GM12878 (cell line): Measurements from ENCODE around the gene BPIFA1. TPM values are rescaled to one million over a fixed set of nuclear protein-coding genes. Genes with fewer than 3 reads are reported as not detected.

Experiments
- ATAC-seq: fragments of 200-7000 bp; cut with Tn5 transposase; 3 replicates; pipeline ENCODE4 v1.9.1; 2020; ENCODE audit warnings: mild to moderate bottlenecking, moderate library complexity
- BruUV-seq: library from RNA; stranded (reverse); fragments of 400-500 nt; replicated peaks from 2 replicates; lab custom pipeline; 2021; lab: Mats Ljungman, UMichigan
- CTCF ChIA-PET: fragments of 300-600 bp; sonication (Branson Sonifier 250); formaldehyde crosslinking; extraction: SDS; loops from one replicate; lab custom pipeline; 2021; ENCODE audit warnings: inconsistent platforms; lab: Yijun Ruan, JAX
- POLR2A ChIA-PET: fragments of 350-600 bp; formaldehyde crosslinking; extraction: SDS; loops from one replicate; lab custom pipeline; 2021; ENCODE audit warnings: inconsistent platforms; lab: Charles Lee
- RAD21 ChIA-PET: fragments of 300-600 bp; sonication (Branson Sonifier 250); formaldehyde crosslinking; loops from one replicate; lab custom pipeline; 2023; ENCODE audit warnings: antibody characterized with exemption; ENCODE audit not compliant: unreplicated experiment; lab: Charles Lee
- SMC1A ChIA-PET: fragments of 300-600 bp; sonication (Branson Sonifier 250); formaldehyde crosslinking; loops from one replicate; lab custom pipeline; 2023; ENCODE audit not compliant: unreplicated experiment, uncharacterized antibody; lab: Charles Lee
- DNase-seq: peaks from one replicate; pipeline ENCODE4 v3.0.0-alpha.2; 2011; ENCODE audit warnings: low read depth, low spot score
- FAIRE-seq: peaks from 3 replicates; lab custom pipeline; 2011; peaks lifted over from hg19 to GRCh38; lab: Jason Lieb, UNC
- H2AFZ ChIP-seq: 2 replicates; pipeline ENCODE4 v1.6.0; 2011; ENCODE audit warnings: low read depth, low read length, control low read depth; ENCODE audit not compliant: control insufficient read depth
- H3K27ac ChIP-seq: 2 replicates; pipeline ENCODE4 v1.5.1; 2011; ENCODE audit warnings: control low read depth; ENCODE audit not compliant: control insufficient read depth, insufficient read depth
- H3K27me3 ChIP-seq, 2 experiments: replicated peaks in 1 of 2; 2 replicates each; pipeline versions ENCODE4 v1.6.0 to v1.6.1; 2011; ENCODE audit warnings: low read length in 1 of 2; ENCODE audit not compliant: control insufficient read depth in 2 of 2, insufficient read depth in 2 of 2
- H3K36me3 ChIP-seq, 2 experiments: 2 replicates each; pipeline ENCODE4 v1.5.1; 2011; ENCODE audit warnings: low read length in 1 of 2; ENCODE audit not compliant: control insufficient read depth in 2 of 2, insufficient read depth in 2 of 2
- H3K4me1 ChIP-seq: 2 replicates; pipeline ENCODE4 v1.6.1; 2011; ENCODE audit warnings: mild to moderate bottlenecking, low read length, moderate library complexity, mixed read lengths; ENCODE audit not compliant: control insufficient read depth, insufficient read depth
- H3K4me2 ChIP-seq: 2 replicates; pipeline ENCODE4 v1.6.0; 2011; ENCODE audit warnings: control low read depth; ENCODE audit not compliant: control insufficient read depth, insufficient read depth
- H3K4me3 ChIP-seq: fragments of 200-600 bp; sonication (generic); 2 replicates; pipeline ENCODE4 v1.5.1; 2016
- H3K79me2 ChIP-seq: 2 replicates; pipeline ENCODE4 v1.6.0; 2011; ENCODE audit warnings: low read length; ENCODE audit not compliant: control insufficient read depth, insufficient read depth
- H3K9ac ChIP-seq: 2 replicates; pipeline ENCODE4 v1.8.0; 2011; ENCODE audit warnings: low read length, control low read depth, mixed read lengths; ENCODE audit not compliant: control insufficient read depth, insufficient read depth
- H3K9me3 ChIP-seq: replicated peaks from 3 replicates; pipeline ENCODE4 v1.5.1; 2011; ENCODE audit warnings: mild to moderate bottlenecking, low read length; ENCODE audit not compliant: control insufficient read depth, insufficient read depth
- H4K20me1 ChIP-seq: 2 replicates; pipeline ENCODE4 v1.6.0; 2011; ENCODE audit not compliant: control insufficient read depth, insufficient read depth
- NRF1 ChIP-seq: conservative IDR thresholded peaks from 2 replicates; pipeline ENCODE4 v1.6.1; 2011; ENCODE audit warnings: mild to moderate bottlenecking, low read depth, low read length, improper control_type of control experiment
- RBBP5 ChIP-seq: fragments of 200-600 bp; sonication (generic); conservative IDR thresholded peaks from 2 replicates; pipeline ENCODE4 v1.6.1; 2016
- ZNF622 ChIP-seq: fragments of 450-650 bp; IDR thresholded peaks from 2 replicates; pipeline ENCODE4 v1.6.1; 2017; ENCODE audit warnings: mild to moderate bottlenecking, inconsistent platforms
- WGBS: methylation state at CpG from one replicate; pipeline ENCODE4 v1.1.6; 2016; ENCODE audit warnings: low lambda C conversion rate; ENCODE audit not compliant: insufficient replicate concordance, insufficient coverage; ENCODE audit errors: missing lambda C conversion rate; 5-methylcytosine and 5-hydroxymethylcytosine counted together
- in situ Hi-C: fragments of 300-500 bp; cut with MboI; formaldehyde crosslinking; loops from 9 replicates; pipeline ENCODE4 v1.14.3; 2018; ENCODE audit warnings: mixed read lengths
- intact Hi-C: fragments of 100-400 bp; cut with micrococcal nuclease; formaldehyde crosslinking; loops from one replicate; pipeline ENCODE4 v1.14.2; 2022; ENCODE audit not compliant: unreplicated experiment
- polyA plus RNA-seq, 11 experiments: library from polyadenylated mRNA; depleted of rRNA in 4 of 11; unstranded in 6 of 11; stranded (reverse) in 5 of 11; fragments of >200 nt; fragmentation: Nextera tagmentation in 4 of 11; fragmentation: Illumina TruSeq in 1 of 11; extraction: Ambion mirVana in 4 of 11; extraction: Trizol in 1 of 11; gene quantifications; 1 replicate in 1 of 11; 2 replicates in 10 of 11; pipeline versions ENCODE4 v1.2.1 to v1.2.3, GENCODE V29; 2011 to 2016; ENCODE audit warnings: inconsistent platforms in 2 of 11, missing spikeins in 2 of 11, low read depth in 1 of 11
- total RNA-seq, 4 experiments: library from RNA; depleted of rRNA in 3 of 4; stranded (reverse); fragments of >200 nt in 3 of 4; fragmentation: Illumina TruSeq in 1 of 4; extraction: Trizol in 1 of 4; gene quantifications; 2 replicates each; pipeline versions ENCODE4 v1.2.1 to v1.2.3, GENCODE V29; 2013 to 2021
- TF ChIP-seq, protein P1 (sequence below): IDR thresholded peaks from 2 replicates; pipeline ENCODE4 v1.6.1; 2012; ENCODE audit warnings: low read depth, low read length, improper control_type of control experiment
- TF ChIP-seq, protein P2 (sequence below): IDR thresholded peaks from 2 replicates; pipeline ENCODE4 v1.6.1; 2012; ENCODE audit warnings: low read depth, low read length, improper control_type of control experiment
- TF ChIP-seq, protein P3 (sequence below): IDR thresholded peaks from 2 replicates; pipeline ENCODE4 v1.6.1; 2012; ENCODE audit warnings: mild to moderate bottlenecking, low read depth, low read length

Gene BPIFA1
- total and polyA plus RNA-seq, 10 of the 15 experiments (the other 5 are each of a cell fraction or from before 2014, with no cell fraction given), result not detected

DNA sequence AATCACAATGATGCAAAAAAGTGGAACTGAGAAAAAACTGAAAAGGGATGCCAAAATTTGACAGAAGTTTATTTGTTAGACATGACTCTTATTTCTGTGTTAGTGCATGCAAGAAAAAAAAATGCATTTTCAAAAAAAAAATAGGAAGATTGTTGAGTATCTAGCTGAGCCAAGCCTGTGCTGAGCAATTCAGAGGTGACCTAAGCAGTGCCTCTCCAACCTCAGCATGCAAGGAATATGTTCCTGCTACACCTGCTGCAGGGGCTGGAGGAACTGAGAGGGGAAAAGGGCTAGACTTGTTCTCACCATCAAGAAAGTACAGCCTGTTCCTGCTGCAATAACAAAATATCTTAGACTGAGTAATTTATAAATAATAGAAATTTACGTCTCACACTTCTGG is 43.8 kb upstream of the BPIFA1 start:
- H3K9me3 ChIP-seq, result no peaks in the 10 kb centered on the region
- BruUV-seq, result no TSS peak
- CTCF ChIA-PET, result no interaction called here
- H3K4me2 ChIP-seq, result no peak overlapping the region
- no peak overlapping the region for H3K27ac ChIP-seq
- H3K9ac ChIP-seq, result no peak overlapping the region
- in situ Hi-C loops, result no loop called here
- SMC1A ChIA-PET, result no interaction called here
- H4K20me1 ChIP-seq, result no peaks in the 10 kb centered on the region
- intact Hi-C loops, result no loop called here
- H3K36me3 ChIP-seq, result no peaks in the 10 kb centered on the region
- no peaks in the 10 kb centered on the region for H3K79me2 ChIP-seq
- no peak for DNase-seq
- no peak for TF ChIP-seq NRF1
- TF ChIP-seq, protein P1, sequence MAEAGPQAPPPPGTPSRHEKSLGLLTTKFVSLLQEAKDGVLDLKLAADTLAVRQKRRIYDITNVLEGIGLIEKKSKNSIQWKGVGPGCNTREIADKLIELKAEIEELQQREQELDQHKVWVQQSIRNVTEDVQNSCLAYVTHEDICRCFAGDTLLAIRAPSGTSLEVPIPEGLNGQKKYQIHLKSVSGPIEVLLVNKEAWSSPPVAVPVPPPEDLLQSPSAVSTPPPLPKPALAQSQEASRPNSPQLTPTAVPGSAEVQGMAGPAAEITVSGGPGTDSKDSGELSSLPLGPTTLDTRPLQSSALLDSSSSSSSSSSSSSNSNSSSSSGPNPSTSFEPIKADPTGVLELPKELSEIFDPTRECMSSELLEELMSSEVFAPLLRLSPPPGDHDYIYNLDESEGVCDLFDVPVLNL, result no peak
- no peak for TF ChIP-seq RBBP5
- no peak for TF ChIP-seq ZNF622
- H3K27me3 ChIP-seq, result no peaks in the 10 kb centered on the region
- no peak for FAIRE-seq
- RAD21 ChIA-PET, result no interaction called here
- no peaks in the 10 kb centered on the region for H3K4me1 ChIP-seq
- no peak overlapping the region for H3K4me3 ChIP-seq
- 58% methylated on average over 1 of the region's 1 CpG for WGBS
- ATAC-seq, result no peak
- POLR2A ChIA-PET, result interaction anchor here (0.6 kb wide), 1 partner anchor 70 kb away, joined by 3 read pairs; no protein-coding TSS in a partner anchor
- H2AFZ ChIP-seq, result no peak overlapping the region

DNA sequence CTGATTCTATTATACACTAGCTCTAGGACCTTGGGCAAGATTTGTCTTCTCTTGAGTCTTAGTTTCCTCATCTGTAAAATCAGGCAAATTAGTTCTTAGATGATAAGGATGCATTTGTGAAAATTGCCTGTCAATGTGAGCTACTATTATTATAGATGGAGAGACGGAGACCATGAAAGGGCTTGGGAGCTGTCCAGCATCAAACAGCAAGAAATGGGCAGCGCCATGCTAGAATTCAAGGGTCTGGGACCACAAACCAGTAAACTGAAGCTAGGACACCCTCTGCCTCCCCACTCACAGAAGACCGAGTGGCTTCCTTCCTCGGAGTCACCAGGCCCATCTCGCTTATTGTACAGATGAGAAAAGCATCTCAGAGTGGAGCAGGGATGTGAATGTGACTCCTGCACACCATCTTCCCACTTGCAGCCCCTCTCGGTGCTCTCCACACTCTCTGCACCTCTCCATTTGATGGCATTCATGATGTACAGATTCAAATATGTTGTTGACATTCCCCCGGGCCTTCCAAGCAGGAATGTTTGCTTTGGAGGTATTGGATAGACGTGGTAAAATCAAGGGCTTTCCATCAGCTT is 42.8 kb upstream of the BPIFA1 start:
- intact Hi-C loops (no loop called here), in situ Hi-C loops (no loop called here)
- Histone ChIP-seq H3K27me3 (no peaks in the 10 kb centered on the region; a peak in 2 of 4 replicates), H3K4me2 (no peak overlapping the region), H3K9ac (no peak overlapping the region), H3K36me3 (no peaks in the 10 kb centered on the region), H3K9me3 (no peaks in the 10 kb centered on the region), H4K20me1 (no peaks in the 10 kb centered on the region), H3K4me1 (no peaks in the 10 kb centered on the region), H3K4me3 (no peak overlapping the region), H3K79me2 (no peaks in the 10 kb centered on the region), H3K27ac (no peak overlapping the region), H2AFZ (no peak overlapping the region)
- TF ChIP-seq, protein P2, sequence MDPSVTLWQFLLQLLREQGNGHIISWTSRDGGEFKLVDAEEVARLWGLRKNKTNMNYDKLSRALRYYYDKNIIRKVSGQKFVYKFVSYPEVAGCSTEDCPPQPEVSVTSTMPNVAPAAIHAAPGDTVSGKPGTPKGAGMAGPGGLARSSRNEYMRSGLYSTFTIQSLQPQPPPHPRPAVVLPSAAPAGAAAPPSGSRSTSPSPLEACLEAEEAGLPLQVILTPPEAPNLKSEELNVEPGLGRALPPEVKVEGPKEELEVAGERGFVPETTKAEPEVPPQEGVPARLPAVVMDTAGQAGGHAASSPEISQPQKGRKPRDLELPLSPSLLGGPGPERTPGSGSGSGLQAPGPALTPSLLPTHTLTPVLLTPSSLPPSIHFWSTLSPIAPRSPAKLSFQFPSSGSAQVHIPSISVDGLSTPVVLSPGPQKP, result no peak
- TF ChIP-seq, protein P3, sequence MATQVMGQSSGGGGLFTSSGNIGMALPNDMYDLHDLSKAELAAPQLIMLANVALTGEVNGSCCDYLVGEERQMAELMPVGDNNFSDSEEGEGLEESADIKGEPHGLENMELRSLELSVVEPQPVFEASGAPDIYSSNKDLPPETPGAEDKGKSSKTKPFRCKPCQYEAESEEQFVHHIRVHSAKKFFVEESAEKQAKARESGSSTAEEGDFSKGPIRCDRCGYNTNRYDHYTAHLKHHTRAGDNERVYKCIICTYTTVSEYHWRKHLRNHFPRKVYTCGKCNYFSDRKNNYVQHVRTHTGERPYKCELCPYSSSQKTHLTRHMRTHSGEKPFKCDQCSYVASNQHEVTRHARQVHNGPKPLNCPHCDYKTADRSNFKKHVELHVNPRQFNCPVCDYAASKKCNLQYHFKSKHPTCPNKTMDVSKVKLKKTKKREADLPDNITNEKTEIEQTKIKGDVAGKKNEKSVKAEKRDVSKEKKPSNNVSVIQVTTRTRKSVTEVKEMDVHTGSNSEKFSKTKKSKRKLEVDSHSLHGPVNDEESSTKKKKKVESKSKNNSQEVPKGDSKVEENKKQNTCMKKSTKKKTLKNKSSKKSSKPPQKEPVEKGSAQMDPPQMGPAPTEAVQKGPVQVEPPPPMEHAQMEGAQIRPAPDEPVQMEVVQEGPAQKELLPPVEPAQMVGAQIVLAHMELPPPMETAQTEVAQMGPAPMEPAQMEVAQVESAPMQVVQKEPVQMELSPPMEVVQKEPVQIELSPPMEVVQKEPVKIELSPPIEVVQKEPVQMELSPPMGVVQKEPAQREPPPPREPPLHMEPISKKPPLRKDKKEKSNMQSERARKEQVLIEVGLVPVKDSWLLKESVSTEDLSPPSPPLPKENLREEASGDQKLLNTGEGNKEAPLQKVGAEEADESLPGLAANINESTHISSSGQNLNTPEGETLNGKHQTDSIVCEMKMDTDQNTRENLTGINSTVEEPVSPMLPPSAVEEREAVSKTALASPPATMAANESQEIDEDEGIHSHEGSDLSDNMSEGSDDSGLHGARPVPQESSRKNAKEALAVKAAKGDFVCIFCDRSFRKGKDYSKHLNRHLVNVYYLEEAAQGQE, result peak; percentile 70; the same call in 1 of the 2 replicates
- RAD21 ChIA-PET, result no interaction called here
- SMC1A ChIA-PET, result interaction anchor here (0.7 kb wide), 1 partner anchor 11 kb away, joined by 3 read pairs; no protein-coding TSS in a partner anchor
- 5% methylated on average over 8 of the region's 8 CpGs for WGBS
- CTCF ChIA-PET, result no interaction called here
- BruUV-seq, result no TSS peak
- DNase-seq (no peak), FAIRE-seq (no peak), ATAC-seq (no peak)
- POLR2A ChIA-PET, result no interaction called here
